Measurements from ENCODE around the gene HAUS7. TPM values are rescaled to one million over a fixed set of nuclear protein-coding genes. Genes with fewer than 3 reads are reported as not detected.

Gene HAUS7
- total and polyA plus RNA-seq, 4 donors: 11.3 to 42.9 (median 28.0) TPM

DNA sequence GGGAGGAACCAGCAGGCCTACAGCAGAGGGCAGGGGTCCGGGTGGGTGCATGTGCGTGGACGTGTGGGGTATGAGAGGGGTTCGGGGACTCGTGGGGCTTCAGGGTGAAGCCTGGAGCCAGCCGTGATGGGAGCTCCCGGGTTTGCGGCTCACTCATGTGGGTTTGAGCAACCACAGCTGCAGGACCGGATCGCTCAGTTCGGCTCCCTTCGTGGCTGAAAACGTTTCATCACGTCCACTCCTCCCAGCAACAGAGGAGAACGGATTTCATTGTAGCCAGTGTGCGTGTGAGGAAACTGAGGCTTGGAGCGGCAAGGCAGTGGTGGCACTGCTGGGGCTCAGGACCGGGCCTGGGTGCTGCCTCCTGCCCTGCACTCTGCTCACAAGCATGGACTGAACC, 35.0 kb upstream of the HAUS7 start:
- H3K27ac ChIP-seq (ENCODE audit: low read depth in 1 of 2, low read length in 1 of 2): no peak overlapping the region
- H3K4me1 ChIP-seq (ENCODE audit: control insufficient read depth in 5 of 5, insufficient read depth in 5 of 5, low read length in 5 of 5): no peaks in the 10 kb centered on the region
- ATAC-seq (ENCODE audit: insufficient read depth, low FRiP score) (no peak), DNase-seq (no peak)
- WGBS, 2 donors: 86 to 92% methylated on average over 18 of the region's 18 CpGs
- H3K27me3 ChIP-seq (ENCODE audit: control insufficient read depth in 3 of 3, insufficient read depth in 3 of 3, low read length in 2 of 3): no peaks in the 10 kb centered on the region
- peaks cover 0 to 3% (median 0%) of the 10 kb centered on the region in 4 donors for H3K9me3 ChIP-seq (ENCODE audit: control insufficient read depth in 4 of 4, insufficient read depth in 3 of 4, low read length in 3 of 4)
- no peak overlapping the region for H3K4me3 ChIP-seq
- TF ChIP-seq, protein P1, sequence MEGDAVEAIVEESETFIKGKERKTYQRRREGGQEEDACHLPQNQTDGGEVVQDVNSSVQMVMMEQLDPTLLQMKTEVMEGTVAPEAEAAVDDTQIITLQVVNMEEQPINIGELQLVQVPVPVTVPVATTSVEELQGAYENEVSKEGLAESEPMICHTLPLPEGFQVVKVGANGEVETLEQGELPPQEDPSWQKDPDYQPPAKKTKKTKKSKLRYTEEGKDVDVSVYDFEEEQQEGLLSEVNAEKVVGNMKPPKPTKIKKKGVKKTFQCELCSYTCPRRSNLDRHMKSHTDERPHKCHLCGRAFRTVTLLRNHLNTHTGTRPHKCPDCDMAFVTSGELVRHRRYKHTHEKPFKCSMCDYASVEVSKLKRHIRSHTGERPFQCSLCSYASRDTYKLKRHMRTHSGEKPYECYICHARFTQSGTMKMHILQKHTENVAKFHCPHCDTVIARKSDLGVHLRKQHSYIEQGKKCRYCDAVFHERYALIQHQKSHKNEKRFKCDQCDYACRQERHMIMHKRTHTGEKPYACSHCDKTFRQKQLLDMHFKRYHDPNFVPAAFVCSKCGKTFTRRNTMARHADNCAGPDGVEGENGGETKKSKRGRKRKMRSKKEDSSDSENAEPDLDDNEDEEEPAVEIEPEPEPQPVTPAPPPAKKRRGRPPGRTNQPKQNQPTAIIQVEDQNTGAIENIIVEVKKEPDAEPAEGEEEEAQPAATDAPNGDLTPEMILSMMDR (IDR thresholded peaks at IDR 0.05; ENCODE audit: control extremely low read depth, extremely low read depth): no peak
- H3K36me3 ChIP-seq (ENCODE audit: control insufficient read depth in 4 of 4, insufficient read depth in 4 of 4, low read length in 4 of 4): peaks cover 0 to 5% (median 0%) of the 10 kb centered on the region in 4 donors
- no peak overlapping the region for H3K9ac ChIP-seq (ENCODE audit: insufficient read depth in 1 of 2, low read length in 2 of 2)

DNA sequence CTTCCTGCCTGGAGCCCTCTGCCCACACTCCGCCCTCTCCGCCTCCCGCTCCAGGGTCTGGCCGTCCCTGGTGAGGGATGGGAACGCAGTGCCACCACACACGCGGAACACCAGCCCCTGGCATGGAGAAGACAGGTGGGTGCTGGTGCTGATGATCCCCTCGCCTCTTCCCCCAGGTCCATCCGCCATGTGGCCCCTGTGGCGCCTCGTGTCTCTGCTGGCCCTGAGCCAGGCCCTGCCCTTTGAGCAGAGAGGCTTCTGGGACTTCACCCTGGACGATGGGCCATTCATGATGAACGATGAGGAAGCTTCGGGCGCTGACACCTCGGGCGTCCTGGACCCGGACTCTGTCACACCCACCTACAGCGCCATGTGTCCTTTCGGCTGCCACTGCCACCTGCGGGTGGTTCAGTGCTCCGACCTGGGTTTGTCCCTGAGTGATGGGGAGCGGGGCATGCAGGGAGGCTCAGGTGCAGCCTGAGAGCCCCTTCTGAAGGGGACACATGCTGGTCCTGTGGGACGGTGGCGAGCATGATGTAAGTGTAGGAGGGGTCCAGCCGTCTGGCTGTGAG, 34.2 kb upstream of the HAUS7 start:
- no peak for DNase-seq
- TF ChIP-seq, protein P1 (IDR thresholded peaks at IDR 0.05; ENCODE audit: control extremely low read depth, extremely low read depth): no peak

GRCh38 chrX:153502796-153503195, 32.4 kb upstream of the HAUS7 start:
- Histone ChIP-seq H3K27me3 (ENCODE audit: control insufficient read depth in 3 of 3, insufficient read depth in 3 of 3, low read length in 2 of 3) (no peaks in the 10 kb centered on the region), H3K27ac (ENCODE audit: low read depth in 1 of 2, low read length in 1 of 2) (no peak overlapping the region), H3K36me3 (ENCODE audit: control insufficient read depth in 4 of 4, insufficient read depth in 4 of 4, low read length in 4 of 4) (peaks cover 0 to 5% (median 0%) of the 10 kb centered on the region in 4 donors), H3K9me3 (ENCODE audit: control insufficient read depth in 4 of 4, insufficient read depth in 3 of 4, low read length in 3 of 4) (peaks cover 0 to 3% (median 0%) of the 10 kb centered on the region in 4 donors), H3K9ac (ENCODE audit: insufficient read depth in 1 of 2, low read length in 2 of 2) (no peak overlapping the region), H3K4me3 (no peak overlapping the region), H3K4me1 (ENCODE audit: control insufficient read depth in 5 of 5, insufficient read depth in 5 of 5, low read length in 5 of 5) (no peaks in the 10 kb centered on the region)
- TF ChIP-seq, protein P1 (IDR thresholded peaks at IDR 0.05; ENCODE audit: control extremely low read depth, extremely low read depth): no peak
- WGBS, 2 donors: 88 to 93% methylated on average over 3 to 14 of the region's 14 CpGs
- DNase-seq: no peak
- ATAC-seq (ENCODE audit: insufficient read depth, low FRiP score): no peak

More for the DNA sequence above, 34.2 kb upstream of the HAUS7 start:
- H3K36me3 ChIP-seq (ENCODE audit: control insufficient read depth in 4 of 4, insufficient read depth in 4 of 4, low read length in 4 of 4): peaks cover 0 to 5% (median 0%) of the 10 kb centered on the region in 4 donors
- no peak for ATAC-seq (ENCODE audit: insufficient read depth, low FRiP score)
- no peaks in the 10 kb centered on the region for H3K27me3 ChIP-seq (ENCODE audit: control insufficient read depth in 3 of 3, insufficient read depth in 3 of 3, low read length in 2 of 3)
- no peaks in the 10 kb centered on the region for H3K4me1 ChIP-seq (ENCODE audit: control insufficient read depth in 5 of 5, insufficient read depth in 5 of 5, low read length in 5 of 5)
- WGBS, 2 donors: 85% methylated on average over 18 to 26 of the region's 26 CpGs
- no peak overlapping the region for H3K4me3 ChIP-seq
- no peak overlapping the region for H3K27ac ChIP-seq (ENCODE audit: low read depth in 1 of 2, low read length in 1 of 2)
- no peak overlapping the region for H3K9ac ChIP-seq (ENCODE audit: insufficient read depth in 1 of 2, low read length in 2 of 2)
- peaks cover 0 to 3% (median 0%) of the 10 kb centered on the region in 4 donors for H3K9me3 ChIP-seq (ENCODE audit: control insufficient read depth in 4 of 4, insufficient read depth in 3 of 4, low read length in 3 of 4)

GRCh38 chrX:153502131-153502530, 31.8 kb upstream of the HAUS7 start:
- Histone ChIP-seq H3K4me1 (ENCODE audit: control insufficient read depth in 5 of 5, insufficient read depth in 5 of 5, low read length in 5 of 5) (no peaks in the 10 kb centered on the region), H3K4me3 (no peak overlapping the region), H3K9ac (ENCODE audit: insufficient read depth in 1 of 2, low read length in 2 of 2) (no peak overlapping the region), H3K27me3 (ENCODE audit: control insufficient read depth in 3 of 3, insufficient read depth in 3 of 3, low read length in 2 of 3) (no peaks in the 10 kb centered on the region), H3K27ac (ENCODE audit: low read depth in 1 of 2, low read length in 1 of 2) (no peak overlapping the region), H3K9me3 (ENCODE audit: control insufficient read depth in 4 of 4, insufficient read depth in 3 of 4, low read length in 3 of 4) (peaks cover 0 to 3% (median 0%) of the 10 kb centered on the region in 4 donors), H3K36me3 (ENCODE audit: control insufficient read depth in 4 of 4, insufficient read depth in 4 of 4, low read length in 4 of 4) (peaks cover 0 to 4% (median 0%) of the 10 kb centered on the region in 4 donors)
- WGBS, 2 donors: 81 to 96% methylated on average over 7 to 10 of the region's 10 CpGs
- ATAC-seq (ENCODE audit: insufficient read depth, low FRiP score) (no peak), DNase-seq (no peak)
- TF ChIP-seq, protein P1 (IDR thresholded peaks at IDR 0.05; ENCODE audit: control extremely low read depth, extremely low read depth): no peak

Data from lung (tissue), 12 donors.